K562 (cell line): Measurements from ENCODE around the gene CCDC73. TPM values are rescaled to one million over a fixed set of nuclear protein-coding genes. Genes with fewer than 3 reads are reported as not detected.

Source experiments
- ARID1B ChIP-seq: fragments of 450-650 bp; IDR thresholded peaks from 2 replicates; pipeline ENCODE4 v1.6.1; 2016; ENCODE audit warnings: antibody characterized with exemption, mild to moderate bottlenecking, inconsistent platforms
- C11orf30 ChIP-seq: fragments of 450-650 bp; IDR thresholded peaks from 2 replicates; pipeline ENCODE4 v1.6.1; 2016; ENCODE audit warnings: low read depth, mild to moderate bottlenecking
- ELK3 ChIP-seq: fragments of 450-650 bp; formaldehyde crosslinking; IDR thresholded peaks from 2 replicates; pipeline ENCODE4 v1.4.0; 2020; ENCODE audit warnings: mild to moderate bottlenecking
- FOXJ2 ChIP-seq: fragments of 200-800 bp; sonication (Bioruptor generic); IDR thresholded peaks from 2 replicates; pipeline ENCODE4 v1.6.1; 2016; ENCODE audit warnings: missing genetic modification characterization, missing compliant biosample characterization
- FUS ChIP-seq: fragments of 200-400 bp; formaldehyde crosslinking; optimal IDR thresholded peaks from 2 replicates; pipeline ENCODE3; 2017; ENCODE audit warnings: low read depth, low read length
- HDAC3 ChIP-seq: fragments of 450-650 bp; IDR thresholded peaks from 2 replicates; pipeline ENCODE4 v1.6.1; 2018; ENCODE audit warnings: borderline replicate concordance, mild to moderate bottlenecking, moderate library complexity; ENCODE audit not compliant: partially characterized antibody
- HNRNPLL ChIP-seq: fragments of 200-400 bp; formaldehyde crosslinking; IDR thresholded peaks from 2 replicates; pipeline ENCODE4 v1.6.1; 2017; ENCODE audit warnings: low read length, low read depth, mild to moderate bottlenecking; ENCODE audit not compliant: poor library complexity, severe bottlenecking
- JUNB ChIP-seq: fragments of 450-650 bp; formaldehyde crosslinking; conservative IDR thresholded peaks from 2 replicates; pipeline ENCODE4 v1.4.0; 2020; ENCODE audit warnings: mild to moderate bottlenecking
- JUND ChIP-seq, 2 experiments: IDR thresholded peaks; 2 replicates in 1 of 2; 3 replicates in 1 of 2; pipeline ENCODE4 v1.6.1; 2011; ENCODE audit warnings: borderline replicate concordance in 2 of 2, low read depth in 2 of 2, low read length in 2 of 2, improper control_type of control experiment in 1 of 2, missing biosample characterization in 1 of 2, missing genetic modification characterization in 1 of 2, missing genetic modification reagents in 1 of 2
- KAT8 ChIP-seq: fragments of 450-650 bp; IDR thresholded peaks from 2 replicates; pipeline ENCODE4 v1.6.1; 2016; ENCODE audit warnings: low read depth, mild to moderate bottlenecking
- KDM4B ChIP-seq, 2 experiments: fragments of 450-650 bp in 1 of 2; sonication (generic) in 1 of 2; IDR thresholded peaks; 2 replicates each; pipeline ENCODE4 v1.6.1; 2016 to 2017; ENCODE audit warnings: borderline replicate concordance in 2 of 2, antibody characterized with exemption in 1 of 2, low read depth in 1 of 2, mild to moderate bottlenecking in 1 of 2
- MYNN ChIP-seq, 2 experiments: sonication (generic); formaldehyde crosslinking in 1 of 2; IDR thresholded peaks; 2 replicates each; pipeline versions ENCODE4 v1.5.0 to v1.6.1; 2016 to 2020; ENCODE audit warnings: antibody characterized with exemption in 1 of 2, missing genetic modification reagents in 1 of 2
- NFE2 ChIP-seq: IDR thresholded peaks from 2 replicates; pipeline ENCODE4 v1.6.1; 2014; ENCODE audit warnings: antibody characterized with exemption, low read depth
- POLR3G ChIP-seq: IDR thresholded peaks from 2 replicates; pipeline ENCODE4 v1.6.1; 2011; ENCODE audit not compliant: insufficient read length, insufficient replicate concordance; ENCODE audit errors: extremely low read depth
- PRDM10 ChIP-seq: fragments of 450-650 bp; IDR thresholded peaks from 2 replicates; pipeline ENCODE4 v1.6.1; 2018; ENCODE audit not compliant: partially characterized antibody
- SPI1 ChIP-seq: IDR thresholded peaks from 2 replicates; pipeline ENCODE4 v1.6.1; 2011; ENCODE audit warnings: low read depth, low read length, control low read depth, borderline replicate concordance
- TFAM ChIP-seq: fragments of 250-450 bp; sonication (Bioruptor Pico); conservative IDR thresholded peaks from 2 replicates; pipeline ENCODE4 v1.5.0; 2021; ENCODE audit warnings: mild to moderate bottlenecking, moderate library complexity
- USF1 ChIP-seq: sonication (generic); formaldehyde crosslinking; IDR thresholded peaks from 2 replicates; pipeline ENCODE4 v1.9.0; 2022; ENCODE audit warnings: mild to moderate bottlenecking, missing genetic modification reagents
- ZEB2 ChIP-seq: fragments of 450-650 bp; IDR thresholded peaks from 2 replicates; pipeline ENCODE4 v1.6.1; 2016
- ZNF263 ChIP-seq: sonication (generic); formaldehyde crosslinking; IDR thresholded peaks from 2 replicates; pipeline ENCODE4 v1.8.0; 2022; ENCODE audit warnings: mild to moderate bottlenecking, missing genetic modification reagents, borderline replicate concordance
- ZNF561 ChIP-seq: fragments of 450-650 bp; formaldehyde crosslinking; conservative IDR thresholded peaks from 2 replicates; pipeline ENCODE4 v1.4.0; 2020; ENCODE audit warnings: mild to moderate bottlenecking, moderate library complexity
- polyA plus RNA-seq, 8 experiments: library from polyadenylated mRNA; depleted of rRNA in 4 of 8; stranded (reverse) in 5 of 8; unstranded in 3 of 8; fragments of >200 nt; fragmentation: Nextera tagmentation in 2 of 8; fragmentation: Illumina TruSeq in 1 of 8; extraction: Ambion mirVana in 2 of 8; extraction: Trizol in 1 of 8; gene quantifications; 2 replicates each; pipeline versions ENCODE4 v1.2.1 to v1.2.3, GENCODE V29; 2011 to 2014; ENCODE audit warnings: inconsistent platforms in 1 of 8, missing spikeins in 1 of 8
- total RNA-seq, 7 experiments: library from RNA; depleted of rRNA in 6 of 7; stranded (reverse); fragments of >200 nt in 6 of 7; fragmentation: Illumina TruSeq in 2 of 7; extraction: Trizol in 2 of 7; gene quantifications; 2 replicates each; pipeline versions ENCODE4 v1.2.1 to v1.2.3, GENCODE V29; 2011 to 2021; ENCODE audit warnings: low replicate concordance in 1 of 7

CCDC73 gene
- total and polyA plus RNA-seq, 9 of the 15 experiments (the other 6 are each of a cell fraction or from before 2014, with no cell fraction given) = 0.20 to 0.21 TPM; not detected in 7

GRCh38 chr11:32706985-32707741 is 87.3 kb downstream of the CCDC73 start (continued):
- TF ChIP-seq FOXJ2 (tag) (no peak), USF1 (no peak), JUNB (CRISPR knock-in tag) (peak; percentile 91), POLR3G (no peak), FUS (no peak), ZEB2 (0 out of 2 replicates have a peak, but pooled peaks have one; percentile 27), KAT8 (no peak), NFE2 (peak; percentile 51), ARID1B (peak; percentile 46), SPI1 (no peak), JUND (IDR thresholded peaks at IDR 0.05; ENCODE audit: borderline replicate concordance, low read depth, low read length) (peak; percentile 78; the same call in 1 of the 2 replicates), JUND (tag; IDR thresholded peaks at IDR 0.05; ENCODE audit: borderline replicate concordance, low read depth, low read length) (peak; percentile 91), KDM4B (IDR thresholded peaks at IDR 0.05; ENCODE audit: borderline replicate concordance in 2 of 2, low read depth in 1 of 2) (no peak), HNRNPLL (no peak), PRDM10 (no peak), ZNF561 (no peak), ZNF263 (CRISPR knock-in tag) (no peak), C11orf30 (peak; percentile 85), TFAM (CRISPR knock-in tag) (no peak), HDAC3 (no peak), ELK3 (CRISPR knock-in tag) (no peak), MYNN (IDR thresholded peaks at IDR 0.05) (no peak), MYNN (CRISPR knock-in tag; IDR thresholded peaks at IDR 0.05) (no peak)
